Measurements from ENCODE around the gene ST7L.

GRCh38 chr1:112501810-112502641, 116.9 kb downstream of the ST7L start:
- TF ChIP-seq POLR2A (IDR thresholded peaks at IDR 0.05) (no peak), CTCF (IDR thresholded peaks at IDR 0.05) (peak; percentile 52 to 72 (median 71))

Data from testis (tissue), 2 donors.